Colon (tissue), 2 donors: ENCODE results near the gene STK38L.

Experiments
- FAIRE-seq: peaks from 2 replicates; lab custom pipeline; 2012; peaks lifted over from hg19 to GRCh38; lab: Jason Lieb, UNC
- donor health status: control.
- donor health status: control.

Gene STK38L

DNA sequence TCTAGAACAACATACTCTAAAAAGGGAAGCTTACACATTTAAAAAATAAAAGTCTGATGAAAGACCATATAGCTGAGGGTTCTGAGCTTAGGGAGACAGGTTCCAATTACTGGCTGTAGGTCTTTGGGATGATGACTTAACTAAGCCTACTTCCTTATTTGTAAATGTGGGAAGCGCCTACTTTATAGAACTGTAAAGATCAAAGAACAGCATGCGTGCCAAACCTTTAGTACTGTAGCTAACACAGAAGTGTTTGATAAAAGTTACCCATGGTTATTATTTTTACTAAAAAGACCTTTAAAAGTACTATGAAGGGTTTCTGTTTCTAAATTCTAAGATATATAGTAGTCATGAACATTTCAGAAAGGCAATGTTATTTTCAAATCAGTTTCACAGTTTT is 35.7 kb downstream of the STK38L start:
- FAIRE-seq: peak; percentile 74

DNA sequence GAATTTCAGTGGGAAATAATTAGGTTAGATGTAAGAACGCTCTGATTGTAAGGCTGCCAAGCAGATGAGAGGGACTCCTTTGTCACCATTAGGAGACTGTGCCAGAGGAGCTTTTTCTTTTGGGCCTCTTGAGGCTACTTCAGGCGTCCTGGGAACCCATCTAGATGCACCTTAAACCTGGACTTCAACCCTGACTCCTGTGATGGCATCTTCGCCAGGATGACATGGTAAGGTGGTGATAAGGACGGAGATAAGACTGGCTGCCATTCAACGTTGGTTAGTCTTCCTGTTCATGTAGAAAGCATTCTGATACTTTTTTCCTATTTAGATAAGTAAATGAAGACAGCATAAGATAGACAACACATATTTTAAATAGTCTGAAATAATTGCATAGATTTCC is 36.3 kb downstream of the STK38L start:
- FAIRE-seq: no peak

DNA sequence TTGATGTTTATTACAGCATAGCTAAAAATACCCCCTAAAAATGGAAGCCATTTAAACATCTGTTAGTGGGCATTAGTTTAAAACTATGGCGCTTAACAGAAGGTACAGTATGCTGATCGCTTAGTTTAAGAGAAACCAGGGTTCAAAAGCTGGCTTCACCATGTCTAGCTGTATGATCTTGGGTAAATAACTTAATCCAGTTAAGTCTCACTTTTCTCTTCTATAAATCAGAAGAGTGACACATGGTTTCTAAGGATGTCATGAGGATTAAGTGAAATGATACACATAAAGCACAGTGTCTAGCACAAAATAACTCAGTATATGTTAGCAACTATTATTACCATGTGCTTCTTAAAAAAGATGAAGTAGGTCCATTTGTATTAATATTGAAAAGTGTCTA is 38.7 kb downstream of the STK38L start:
- FAIRE-seq: no peak

DNA sequence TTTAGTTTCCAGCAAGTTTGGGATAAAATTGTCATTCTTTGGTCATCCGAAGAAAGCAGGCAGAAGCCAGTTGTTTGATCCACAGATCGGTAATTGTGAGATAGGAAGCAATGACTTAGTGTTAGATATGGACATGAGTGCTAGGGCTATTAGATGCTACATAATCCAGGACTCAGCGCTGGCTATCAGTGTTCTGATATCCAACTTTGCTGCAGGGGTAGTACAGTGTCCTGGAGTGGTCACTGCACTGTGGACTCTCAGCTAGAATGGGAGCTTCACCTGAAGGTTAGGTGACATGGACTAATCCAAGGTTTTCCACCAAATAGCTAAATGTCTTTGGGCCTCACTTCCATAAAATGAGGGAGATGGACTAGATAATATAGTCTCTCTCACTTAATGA is 39.9 kb downstream of the STK38L start:
- FAIRE-seq: no peak

DNA sequence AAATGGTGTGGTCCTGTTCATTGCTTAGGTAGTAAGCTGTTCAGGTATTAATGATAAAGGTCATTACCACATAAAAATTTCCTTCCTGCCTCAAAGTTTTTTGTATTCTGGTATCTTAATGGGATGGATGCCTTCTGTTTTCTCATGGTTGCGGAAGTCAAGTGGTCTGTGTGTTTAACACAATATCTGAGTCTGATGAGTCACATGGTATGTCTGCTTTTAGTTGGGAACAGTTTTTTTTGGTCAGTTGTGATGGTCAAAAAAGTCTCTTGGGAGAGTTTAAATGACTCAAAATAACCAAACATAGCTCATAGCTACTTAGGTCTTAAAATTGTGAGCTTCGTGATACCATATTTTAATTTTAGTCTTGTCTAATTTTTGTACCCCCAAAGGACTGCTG is 40.7 kb downstream of the STK38L start:
- no peak for FAIRE-seq

DNA sequence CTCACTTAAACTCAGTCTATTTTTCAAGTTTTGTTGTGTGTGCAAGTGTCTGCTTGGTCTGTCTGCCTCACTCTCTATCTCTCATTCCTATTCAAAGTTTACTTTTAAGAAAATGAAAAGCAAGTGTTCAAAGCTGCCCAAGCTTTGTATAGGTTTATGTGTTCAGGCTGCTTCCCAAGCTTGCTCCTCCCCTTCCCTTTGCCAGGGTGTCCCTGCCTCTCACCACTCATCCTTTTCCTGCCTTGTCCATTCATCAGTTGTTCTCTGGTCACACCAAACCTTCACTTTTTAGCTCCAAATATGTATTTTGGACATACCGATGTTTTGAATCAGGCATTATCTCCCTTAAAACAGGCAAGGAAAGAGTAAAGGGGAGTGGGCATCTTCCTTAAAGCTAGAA is 41.3 kb downstream of the STK38L start:
- no peak for FAIRE-seq

DNA sequence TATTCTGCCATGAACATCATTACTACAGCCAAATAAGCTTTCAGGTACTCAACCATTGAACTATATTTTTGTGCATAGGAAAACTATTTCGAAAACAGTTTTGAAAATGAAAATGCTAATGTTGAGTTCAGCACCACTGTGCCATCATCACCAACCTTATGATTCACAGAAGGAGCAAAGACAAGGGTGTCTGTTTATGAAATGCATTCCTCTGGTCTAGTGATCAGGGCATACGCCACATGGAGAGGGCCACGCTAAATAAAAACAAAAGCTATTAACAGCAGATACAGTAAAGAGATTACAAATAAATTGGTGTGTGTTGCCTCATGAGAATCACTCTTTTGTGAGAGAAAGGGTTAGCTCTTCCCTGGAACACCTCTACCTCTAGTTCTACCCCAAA is 45.3 kb downstream of the STK38L start:
- no peak for FAIRE-seq

DNA sequence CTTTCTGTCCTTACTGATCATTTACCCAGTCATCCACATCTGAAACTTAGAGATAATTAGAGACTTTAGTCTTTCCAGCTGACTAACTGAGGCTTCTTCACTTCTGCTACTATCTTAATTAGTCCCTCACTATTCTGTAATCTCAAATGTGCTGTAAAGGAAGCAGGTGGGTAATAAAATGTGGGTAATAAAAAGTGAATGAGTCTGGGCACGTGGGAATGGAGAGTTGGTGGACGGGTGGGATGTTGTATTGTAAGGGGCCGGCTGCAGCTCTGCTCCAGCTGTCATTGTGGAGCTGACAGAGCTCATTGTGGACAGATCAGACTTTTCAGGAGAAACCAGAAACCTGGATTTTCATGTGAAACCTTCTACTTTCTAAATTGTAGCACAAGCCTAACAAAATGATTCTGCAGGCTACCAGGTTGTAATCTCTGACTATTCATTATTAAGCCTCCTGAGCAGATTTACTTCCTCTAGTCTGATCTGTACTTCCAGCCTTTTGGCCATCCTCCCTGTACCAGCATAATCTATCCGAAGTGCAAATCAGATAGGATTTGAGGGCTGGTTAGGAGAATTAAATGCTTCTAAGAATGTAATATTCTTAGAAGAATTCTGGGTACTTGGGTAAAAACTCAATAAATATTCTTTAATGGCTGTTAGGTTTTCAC is 46.5 kb downstream of the STK38L start:
- no peak for FAIRE-seq

DNA sequence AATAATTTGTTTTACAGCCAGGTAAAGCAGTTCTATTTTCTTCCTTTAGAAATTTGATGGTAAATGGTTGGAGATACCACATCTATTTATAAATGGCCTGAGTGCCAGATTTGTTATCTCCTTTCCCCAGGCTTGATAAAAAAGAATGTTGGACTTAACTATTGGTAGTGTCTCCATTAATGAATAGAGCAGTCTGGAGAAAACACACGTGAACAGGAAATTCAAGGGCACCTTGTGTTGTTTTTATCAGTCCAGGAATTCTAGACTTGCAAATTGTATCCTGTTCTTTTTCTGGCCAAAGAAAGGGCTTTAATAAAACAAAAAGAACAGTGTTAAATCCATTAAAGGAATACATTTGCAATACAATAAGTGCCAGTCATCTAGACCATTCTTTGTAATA is 47.8 kb downstream of the STK38L start:
- FAIRE-seq: no peak

DNA sequence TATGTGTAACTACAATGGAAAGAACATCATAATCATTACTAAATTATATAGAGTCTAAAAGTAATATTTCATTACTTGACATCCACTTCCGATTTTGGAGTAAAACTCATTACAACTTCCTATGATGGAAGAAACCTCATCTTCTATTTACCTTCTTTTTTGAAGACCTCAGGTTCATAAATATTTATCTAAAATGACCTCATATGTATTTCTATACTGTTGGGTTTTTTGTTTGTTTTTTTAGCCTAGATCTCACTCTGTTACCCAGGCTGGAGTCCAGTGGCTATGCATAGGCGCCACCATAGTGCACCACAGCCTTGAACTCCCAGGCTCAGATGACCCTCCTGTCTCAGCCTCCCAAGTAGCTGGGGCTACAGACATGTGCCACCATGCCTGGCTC is 48.6 kb downstream of the STK38L start:
- peak; percentile 28 for FAIRE-seq

DNA sequence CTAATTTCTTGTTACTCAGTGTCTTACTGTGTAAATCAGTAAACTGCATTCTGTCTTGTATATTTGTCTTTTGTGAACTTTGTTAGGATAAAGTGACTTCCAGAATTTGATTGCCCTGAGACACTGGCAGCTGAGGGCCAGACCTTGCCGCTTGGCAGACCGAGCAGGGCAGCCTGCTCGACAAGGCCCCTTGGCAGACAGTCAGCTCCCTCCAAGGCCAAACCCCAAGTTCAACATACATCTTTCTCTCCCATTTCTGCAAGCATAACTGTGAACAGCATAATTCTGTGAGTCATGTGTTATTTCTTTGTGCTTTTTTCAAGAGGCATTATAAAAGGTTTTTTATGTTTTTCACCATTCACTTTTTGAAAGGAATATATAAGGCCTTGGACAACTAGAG is 49.4 kb downstream of the STK38L start:
- no peak for FAIRE-seq

DNA sequence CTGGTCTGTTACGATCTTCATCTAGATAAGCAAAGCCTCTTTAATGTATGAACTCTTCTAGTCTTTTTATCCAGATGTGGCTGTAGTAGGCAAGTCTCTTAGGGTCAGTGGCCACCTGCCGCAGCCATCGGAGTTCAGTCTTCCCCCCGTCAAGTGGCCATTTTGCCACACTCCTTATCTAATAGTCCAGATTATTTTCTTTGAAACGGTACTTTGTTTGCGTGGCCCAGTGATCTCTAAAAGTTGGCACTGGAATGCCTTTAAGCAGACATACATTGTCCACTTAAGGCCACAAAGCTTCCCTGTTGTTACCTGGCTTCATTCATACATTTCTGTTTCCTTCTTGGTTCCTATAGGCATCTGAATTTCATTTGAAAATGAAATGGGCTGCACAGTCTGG is 52.6 kb downstream of the STK38L start:
- no peak for FAIRE-seq

DNA sequence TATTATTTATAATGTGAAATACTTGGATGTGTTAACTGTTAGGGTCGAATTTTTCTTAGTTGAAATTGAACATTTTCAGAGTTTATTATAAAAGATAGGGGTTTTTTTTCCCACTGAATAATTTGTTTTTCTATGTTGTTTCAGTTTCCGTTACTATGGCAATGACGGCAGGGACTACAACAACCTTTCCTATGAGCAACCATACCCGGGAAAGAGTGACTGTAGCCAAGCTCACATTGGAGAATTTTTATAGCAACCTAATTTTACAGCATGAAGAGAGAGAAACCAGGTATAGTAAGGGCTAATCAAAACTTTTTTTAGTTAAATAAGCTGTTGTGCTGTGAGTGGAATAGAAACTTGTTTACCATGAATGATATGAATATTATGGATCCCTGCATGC is 53.5 kb downstream of the STK38L start:
- no peak for FAIRE-seq

DNA sequence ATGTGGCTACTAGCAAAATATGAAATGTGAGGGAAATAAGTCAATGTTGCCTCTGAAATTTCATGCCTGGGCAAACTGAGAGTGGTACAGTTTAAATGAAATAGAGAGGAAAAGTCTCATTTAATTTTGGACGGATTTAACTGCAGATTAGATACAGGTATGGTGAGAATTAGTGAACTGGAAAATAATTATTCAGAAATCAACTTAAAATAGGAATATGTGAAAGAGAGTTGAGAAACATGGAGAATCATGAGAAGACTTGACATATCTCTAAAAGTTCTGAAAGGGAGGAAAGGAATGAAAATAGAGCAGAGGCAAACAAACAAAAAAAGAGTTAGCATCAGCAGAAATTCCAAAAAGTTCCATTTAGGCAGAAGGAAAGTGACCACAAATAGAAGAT is 55.0 kb downstream of the STK38L start:
- no peak for FAIRE-seq

DNA sequence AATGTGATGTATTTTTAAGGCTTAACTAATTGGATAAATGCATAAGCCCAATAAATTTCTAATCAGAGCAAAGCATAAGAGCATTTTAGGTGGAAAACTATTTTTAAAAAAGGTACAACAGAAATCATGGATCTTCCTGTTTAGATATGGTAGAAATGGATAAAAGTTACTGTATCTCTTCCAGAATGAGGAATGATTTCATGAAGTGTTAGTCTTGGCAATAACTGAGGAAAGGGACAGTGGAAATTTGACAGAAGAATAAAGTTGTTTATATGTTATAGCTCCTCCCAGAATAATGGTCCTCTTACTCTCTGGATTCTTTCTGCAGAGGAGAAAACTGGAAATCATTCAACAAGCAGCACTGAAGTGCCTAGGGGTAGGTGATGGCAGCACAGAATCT is 56.1 kb downstream of the STK38L start:
- no peak for FAIRE-seq

DNA sequence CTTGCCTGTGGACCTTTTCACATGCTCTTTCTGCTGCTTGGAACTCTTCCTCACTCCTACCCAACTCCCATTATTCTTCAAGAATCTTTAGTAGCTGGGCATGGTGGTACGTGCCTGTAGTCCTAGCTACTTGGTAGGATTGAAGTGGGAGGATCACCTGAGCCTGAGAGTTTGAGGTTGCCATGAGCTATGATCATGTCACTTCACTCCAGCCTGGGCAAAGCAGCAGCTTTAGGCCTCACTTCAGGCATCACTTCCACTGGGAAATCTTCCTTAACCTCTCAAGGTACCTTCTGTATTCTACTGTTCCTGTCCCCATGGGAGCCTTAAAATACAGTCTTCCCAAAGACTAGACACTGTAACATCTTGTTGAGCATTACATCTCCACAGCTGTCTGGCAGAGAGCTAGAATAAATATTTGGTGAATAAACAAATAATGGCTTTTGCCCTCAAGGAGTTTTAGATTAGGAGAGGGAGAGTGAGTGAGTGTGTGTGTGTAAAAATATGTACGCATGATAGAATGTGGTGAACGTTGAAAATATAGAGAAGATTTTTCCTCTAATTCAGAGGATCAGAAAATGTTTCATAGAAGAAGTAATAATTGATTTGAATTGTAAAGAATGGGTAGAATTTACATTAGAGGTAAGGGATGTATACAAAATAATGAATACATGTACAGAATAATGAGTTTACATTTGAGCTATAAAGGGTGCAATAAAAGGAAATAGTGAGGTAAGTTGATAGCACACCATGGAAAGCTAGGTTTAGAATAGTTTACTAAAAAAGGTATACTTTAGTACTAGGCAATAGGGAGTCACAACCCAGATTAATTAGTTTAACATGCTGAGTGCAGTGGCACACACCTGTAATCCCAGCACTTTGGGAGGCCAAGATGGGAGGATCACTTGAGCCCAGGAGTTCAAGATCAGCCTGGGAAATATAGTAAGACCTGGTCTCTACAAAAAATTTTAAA is 59.3 kb downstream of the STK38L start:
- FAIRE-seq: no peak

DNA sequence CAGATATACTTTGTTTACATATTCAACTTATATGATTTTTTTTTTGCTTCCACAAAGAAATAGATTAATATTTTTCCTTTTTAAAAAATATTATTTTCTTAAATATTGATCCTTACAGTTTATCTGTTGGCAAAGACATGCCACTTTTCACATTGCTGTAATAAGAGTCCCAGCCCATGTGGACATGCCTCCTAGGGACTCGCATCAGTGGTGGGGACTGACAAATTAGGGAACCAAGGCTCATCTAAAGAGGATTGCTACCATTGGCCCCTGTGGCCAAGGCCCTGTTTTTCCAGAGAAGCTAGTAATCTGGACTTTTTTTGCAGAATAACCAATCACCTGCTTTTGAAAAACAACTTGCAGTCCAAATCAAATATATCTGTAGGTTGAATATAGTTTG is 60.8 kb downstream of the STK38L start:
- no peak for FAIRE-seq

DNA sequence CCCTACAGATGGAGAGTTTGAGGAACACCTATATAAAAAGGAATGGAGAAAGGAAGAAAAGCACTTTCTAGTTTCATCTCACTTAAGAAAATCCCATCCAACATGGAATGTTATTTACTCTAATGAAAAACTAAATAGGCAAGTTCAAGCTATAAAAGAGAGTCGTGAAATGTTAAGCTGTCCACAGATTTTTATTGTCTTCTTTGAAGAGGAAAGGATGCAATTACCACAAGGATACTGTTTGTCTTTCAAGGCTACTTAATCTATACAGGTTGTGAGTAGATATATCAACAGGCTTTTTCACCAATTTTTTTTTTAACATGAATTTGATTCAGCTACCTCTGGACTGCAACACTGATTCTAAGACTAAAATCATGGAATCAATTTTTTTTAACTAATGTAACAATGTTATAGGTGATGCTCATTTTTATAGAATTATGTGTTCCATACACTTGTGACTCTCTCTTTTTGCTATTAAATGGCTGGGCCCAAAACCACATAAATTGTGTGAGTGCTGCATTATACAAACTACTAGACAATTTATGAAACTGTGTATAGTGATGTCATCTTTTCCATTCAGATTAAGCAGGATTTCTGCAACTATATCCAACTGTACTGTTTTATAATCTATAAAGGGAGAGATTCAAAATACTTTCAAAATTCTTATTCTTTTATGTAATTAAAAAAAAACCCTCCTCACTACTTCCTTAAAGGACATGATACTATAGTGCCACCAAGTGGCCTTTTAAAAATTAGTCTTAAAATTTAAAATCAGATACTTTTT is 61.8 kb downstream of the STK38L start:
- FAIRE-seq: peak; percentile 96

DNA sequence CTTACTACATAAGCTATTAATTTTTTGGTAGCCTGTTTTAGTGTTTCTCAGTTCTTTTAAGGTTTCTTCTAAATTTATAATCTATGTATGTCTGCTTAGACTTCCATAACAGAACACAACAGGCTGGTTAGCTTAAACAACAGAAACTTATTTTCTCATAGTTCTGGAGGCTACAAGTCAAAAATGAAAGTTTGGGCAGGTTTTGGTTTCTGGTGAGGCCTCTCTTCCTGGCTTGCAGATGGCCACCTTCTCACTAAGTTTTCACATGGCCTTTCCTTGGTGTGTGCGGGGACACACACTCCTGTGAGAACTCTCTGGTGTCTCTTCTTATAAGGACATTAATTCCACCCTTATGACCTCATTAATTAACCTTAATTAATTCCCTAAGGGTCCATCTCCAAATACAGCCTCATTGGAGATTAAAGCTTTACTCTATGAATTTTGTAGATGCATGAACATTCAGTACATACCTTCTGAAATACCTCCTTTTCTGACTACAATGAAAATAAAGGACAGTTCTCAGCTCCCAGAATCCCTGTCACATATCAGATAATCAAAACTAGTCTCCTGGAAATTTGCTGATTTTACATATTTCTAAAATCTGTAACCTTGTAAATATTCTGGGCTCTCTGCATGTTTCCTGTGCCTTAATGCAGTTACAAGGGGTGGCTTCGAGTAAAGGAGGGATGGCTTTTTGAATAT is 65.4 kb downstream of the STK38L start:
- no peak for FAIRE-seq

DNA sequence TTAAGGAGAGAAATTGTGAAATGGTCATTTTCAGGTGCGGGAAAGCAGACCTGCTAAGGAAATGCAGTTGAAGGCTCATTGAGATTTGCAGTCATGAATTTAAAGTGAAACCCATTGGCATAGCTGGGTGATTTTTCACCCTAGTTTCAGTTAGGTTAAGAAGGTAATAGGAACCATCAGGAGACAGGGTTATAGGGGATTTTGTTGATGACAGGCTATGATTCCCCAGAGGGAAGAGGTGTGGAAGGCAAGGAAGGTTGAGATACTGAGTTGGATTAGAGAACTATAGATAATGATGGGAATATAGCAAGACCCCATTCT is 65.9 kb downstream of the STK38L start:
- FAIRE-seq: no peak

DNA sequence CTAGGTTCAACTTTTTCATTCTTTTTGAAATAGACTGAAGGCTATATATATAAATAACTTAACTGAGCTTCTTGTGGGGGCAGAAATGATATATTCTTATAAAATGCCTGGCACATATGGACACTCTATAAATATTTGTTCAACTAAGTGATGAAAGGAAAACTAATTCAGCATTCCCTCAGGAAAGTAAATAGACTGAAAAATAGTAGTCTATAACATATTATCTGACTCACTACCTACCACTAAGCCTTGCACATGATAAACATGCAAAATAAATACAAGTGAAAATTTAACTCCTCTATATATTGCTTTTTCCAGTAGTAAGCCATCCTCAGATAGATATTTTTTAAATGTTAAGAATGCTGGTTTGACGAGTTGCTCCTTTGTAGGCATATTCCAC is 72.9 kb downstream of the STK38L start:
- no peak for FAIRE-seq

DNA sequence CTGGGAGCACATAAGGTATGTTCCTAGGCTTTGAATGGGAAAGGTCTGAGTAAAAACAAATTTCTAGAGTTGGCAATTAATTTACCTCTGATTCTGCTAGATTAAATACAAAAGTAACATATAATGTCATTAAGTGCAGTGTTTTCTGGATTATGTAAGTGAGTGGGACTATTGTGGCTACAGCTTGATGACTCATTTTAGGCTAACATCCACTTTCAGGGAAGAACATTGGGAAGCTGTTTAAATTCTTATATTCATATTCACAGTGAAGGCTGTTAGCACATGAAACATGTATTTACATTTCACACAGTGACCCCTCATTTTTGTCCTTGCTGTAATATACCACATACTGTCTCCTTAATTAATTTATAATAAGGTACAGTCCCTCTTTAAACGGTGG is 75.3 kb downstream of the STK38L start:
- FAIRE-seq: no peak
